Adrenal gland (tissue), 12 donors: ENCODE results near the gene TNS1. TPM values are rescaled to one million over a fixed set of nuclear protein-coding genes. Genes with fewer than 3 reads are reported as not detected.
A peak's percentile ranks its signal among the peaks of the same experiment; 100 is the strongest.

Experiments
- DNase-seq, 7 donors: peaks; one replicate each; pipeline ENCODE4 v3.0.0-alpha.2; 2019 to 2020
- H3K27ac ChIP-seq, 5 donors: fragments of 200-600 bp; sonication (generic) in 4 of 5; 1 replicate in 3 of 5; 2 replicates in 2 of 5; pipeline versions ENCODE4 v1.5.1 to v1.8.0; 2016 to 2020; ENCODE audit warnings: mild to moderate bottlenecking in 1 of 5
- H3K27me3 ChIP-seq: fragments of 200-600 bp; 2 replicates; pipeline ENCODE4 v1.8.0; 2021
- H3K36me3 ChIP-seq, 2 donors: fragments of 200-600 bp; replicated peaks in 1 of 2; 1 replicate in 1 of 2; 2 replicates in 1 of 2; pipeline versions ENCODE4 v1.5.1 to v1.8.0; 2018 to 2022
- H3K4me1 ChIP-seq, 2 donors: fragments of 200-600 bp; replicated peaks in 1 of 2; 1 replicate in 1 of 2; 2 replicates in 1 of 2; pipeline versions ENCODE4 v1.5.1 to v1.8.0; 2018 to 2021
- H3K4me3 ChIP-seq, 4 donors: fragments of 200-600 bp; sonication (generic) in 3 of 4; one replicate each; pipeline ENCODE4 v1.5.1; 2016 to 2018
- H3K9me3 ChIP-seq, 3 donors: fragments of 200-600 bp; sonication (generic) in 1 of 3; replicated peaks in 1 of 3; 1 replicate in 2 of 3; 2 replicates in 1 of 3; pipeline versions ENCODE4 v1.5.1 to v1.8.0; 2016 to 2021
- CTCF ChIP-seq, 6 experiments: fragments of 450-650 bp in 4 of 6; fragments of 200-600 bp in 2 of 6; sonication (generic) in 1 of 6; IDR thresholded peaks; 1 replicate in 5 of 6; 2 replicates in 1 of 6; pipeline versions ENCODE4 v1.5.1 to v1.8.0; 2016 to 2021; ENCODE audit warnings: antibody characterized with exemption in 6 of 6, mild to moderate bottlenecking in 2 of 6, moderate library complexity in 1 of 6
- POLR2A ChIP-seq, 2 donors: fragments of 450-650 bp; IDR thresholded peaks; one replicate each; pipeline ENCODE4 v1.6.1; 2017; ENCODE audit warnings: antibody characterized with exemption in 2 of 2, mild to moderate bottlenecking in 2 of 2, moderate library complexity in 1 of 2
- WGBS, 4 donors: extraction: QIAGEN DNeasy Blood & Tissue Kit in 2 of 4; methylation state at CpG; one replicate each; pipeline versions ENCODE4 v1.1.5 to v1.1.7; 2013 to 2017; 5-methylcytosine and 5-hydroxymethylcytosine counted together
- intact Hi-C, 2 donors: fragments of 100-400 bp; cut with DNase I; formaldehyde crosslinking; loops; one replicate each; pipeline versions ENCODE4 v1.14.1 to v1.15.0; 2022 to 2023
- polyA plus RNA-seq, 3 donors: library from polyadenylated mRNA; stranded (reverse); fragments of 200-250 nt in 2 of 3; fragments of 350-450 nt in 1 of 3; fragmentation: Illumina TruSeq in 1 of 3; extraction: RNeasy Lipid Tissue Mini Kit (QIAGEN cat#74804) in 1 of 3; gene quantifications; one replicate each; pipeline ENCODE4 v1.2.3, GENCODE V29; 2013 to 2014
- total RNA-seq, 9 donors: library from RNA; depleted of rRNA in 4 of 9; stranded (reverse); fragments of >200 nt in 4 of 9; fragments of 120-200 nt in 1 of 9; fragmentation: NEBNext Ultra II Directional in 1 of 9; extraction: Animal tissue kit (Norgen Biotek cat#: 25700) in 1 of 9; gene quantifications; one replicate each; pipeline versions ENCODE4 v1.1.0 to v1.2.4, GENCODE V29; 2013 to 2023
- donor health status: healthy with polysubstance abuse.
- donor health status: Bipolar disorder and iron deficiency.
- donor health status: DM: yes; HTN: yes; CAD: no.
- donor health status: DM: no; HTN: no; CAD: no.
- donor health status: DM: no; HTN: no; CAD: no.
- donor health status: DM: yes; HTN: yes; CAD: no.

TNS1 gene
- total and polyA plus RNA-seq, 12 donors: 34.1 to 341 (median 252) TPM

GRCh38 chr2:217983276-217984233, 19.2 kb downstream of the TNS1 start:
- Histone ChIP-seq H3K4me1 (peaks cover 42 to 45% of the 10 kb centered on the region in 2 donors), H3K4me3 (no peak overlapping the region), H3K36me3 (peaks cover 0 to 6% of the 10 kb centered on the region in 2 donors), H3K27ac (peak overlapping the region in 2 of 5 donors; percentile 12 to 47), H3K9me3 (no peaks in the 10 kb centered on the region), H3K27me3 (no peaks in the 10 kb centered on the region)
- 82 to 90% (median 83%) methylated on average over 10 to 20 of the region's 20 CpGs for WGBS, 4 donors
- intact Hi-C loops: loop anchor here in 1 of 2 donors (10.0 kb wide), 1 partner anchor 49 kb away; no protein-coding TSS in a partner anchor
- no peak for TF ChIP-seq CTCF (IDR thresholded peaks at IDR 0.05)
- no peak for TF ChIP-seq POLR2A (IDR thresholded peaks at IDR 0.05)
- DNase-seq: peak in 1 of 7 donors; percentile 33

GRCh38 chr2:217981971-217982370, 20.8 kb downstream of the TNS1 start:
- WGBS, 4 donors: 83 to 92% (median 88%) methylated on average over 2 of the region's 2 CpGs
- DNase-seq: peak in 1 of 7 donors; percentile 11
- H3K4me3 ChIP-seq: no peak overlapping the region
- peak overlapping the region in 2 of 5 donors; percentile 47 to 94 for H3K27ac ChIP-seq
- TF ChIP-seq CTCF (IDR thresholded peaks at IDR 0.05) (no peak), POLR2A (IDR thresholded peaks at IDR 0.05) (no peak)
- H3K36me3 ChIP-seq: peaks cover 0 to 10% of the 10 kb centered on the region in 2 donors
- H3K27me3 ChIP-seq: no peaks in the 10 kb centered on the region
- intact Hi-C loops: loop anchor here in 1 of 2 donors (10.0 kb wide), 1 partner anchor 47 kb away; no protein-coding TSS in a partner anchor
- H3K9me3 ChIP-seq: no peaks in the 10 kb centered on the region
- H3K4me1 ChIP-seq: peaks cover 31 to 44% of the 10 kb centered on the region in 2 donors

- peak overlapping the region in 2 of 5 donors; percentile 90 to 94 for H3K27ac ChIP-seq
- no peaks in the 10 kb centered on the region for H3K27me3 ChIP-seq
- H3K4me3 ChIP-seq: no peak overlapping the region
- DNase-seq: peak in 1 of 7 donors; percentile 29
- intact Hi-C loops: loop anchor here in 1 of 2 donors (10.0 kb wide), 1 partner anchor 46 kb away; no protein-coding TSS in a partner anchor
- no peaks in the 10 kb centered on the region for H3K9me3 ChIP-seq
- H3K4me1 ChIP-seq: peaks cover 31 to 45% of the 10 kb centered on the region in 2 donors
- H3K36me3 ChIP-seq: peaks cover 0 to 15% of the 10 kb centered on the region in 2 donors
- TF ChIP-seq POLR2A (IDR thresholded peaks at IDR 0.05): no peak
- TF ChIP-seq CTCF (IDR thresholded peaks at IDR 0.05): no peak
- WGBS, 4 donors: 57 to 83% (median 64%) methylated on average over 4 to 5 of the region's 5 CpGs
Observed at GRCh38 chr2:217981084-217981730, 21.6 kb downstream of the TNS1 start.

GRCh38 chr2:217980591-217980990, 22.2 kb downstream of the TNS1 start:
- Histone ChIP-seq H3K27ac (peak overlapping the region in 4 of 5 donors; percentile 11 to 94 (median 84)), H3K27me3 (no peaks in the 10 kb centered on the region), H3K4me3 (no peak overlapping the region), H3K36me3 (peaks cover 0 to 12% of the 10 kb centered on the region in 2 donors), H3K9me3 (no peaks in the 10 kb centered on the region), H3K4me1 (peaks cover 31 to 50% of the 10 kb centered on the region in 2 donors)
- 77 to 81% (median 79%) methylated on average over 6 of the region's 6 CpGs for WGBS, 4 donors
- DNase-seq: peak in 1 of 7 donors; percentile 17
- intact Hi-C loops: loop anchor here in 1 of 2 donors (10.0 kb wide), 1 partner anchor 46 kb away; no protein-coding TSS in a partner anchor
- TF ChIP-seq POLR2A (IDR thresholded peaks at IDR 0.05) (no peak), CTCF (IDR thresholded peaks at IDR 0.05) (no peak)
